SH-SY5Y (cell line): Measurements from ENCODE around the gene SLC6A13.

Experiments used
- GATA2 ChIP-seq: IDR thresholded peaks from 2 replicates; pipeline ENCODE4 v1.6.1; 2011; ENCODE audit warnings: mild to moderate bottlenecking, low read depth, low read length
- GATA3 ChIP-seq: IDR thresholded peaks from 2 replicates; pipeline ENCODE4 v1.6.1; 2011; ENCODE audit warnings: low read depth, mild to moderate bottlenecking, low read length, moderate library complexity

The SLC6A13 gene

GRCh38 chr12:241266-241665, 21.4 kb downstream of the SLC6A13 start:
- TF ChIP-seq GATA2, result no peak
- TF ChIP-seq GATA3, result no peak

DNA sequence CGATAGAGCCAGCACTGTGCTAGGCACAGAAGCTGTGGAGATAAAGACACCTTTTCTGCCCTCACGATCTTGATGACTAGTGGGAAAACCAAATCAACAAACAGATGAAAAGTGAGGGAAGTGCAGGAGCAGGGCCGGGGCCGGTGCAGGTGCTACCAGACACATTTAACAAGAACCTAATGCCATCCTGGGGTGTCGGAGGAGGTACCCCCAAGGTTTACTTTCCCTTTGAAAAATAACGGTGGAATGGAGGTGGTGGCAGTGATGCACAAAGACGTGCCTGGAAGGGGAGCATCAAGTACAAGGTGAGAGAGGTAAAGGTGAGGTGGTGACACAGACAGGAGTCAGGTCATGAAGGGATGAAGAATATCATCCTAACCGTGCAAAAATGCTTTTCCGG, 22.1 kb downstream of the SLC6A13 start:
- TF ChIP-seq GATA2, result no peak
- TF ChIP-seq GATA3, result no peak

DNA sequence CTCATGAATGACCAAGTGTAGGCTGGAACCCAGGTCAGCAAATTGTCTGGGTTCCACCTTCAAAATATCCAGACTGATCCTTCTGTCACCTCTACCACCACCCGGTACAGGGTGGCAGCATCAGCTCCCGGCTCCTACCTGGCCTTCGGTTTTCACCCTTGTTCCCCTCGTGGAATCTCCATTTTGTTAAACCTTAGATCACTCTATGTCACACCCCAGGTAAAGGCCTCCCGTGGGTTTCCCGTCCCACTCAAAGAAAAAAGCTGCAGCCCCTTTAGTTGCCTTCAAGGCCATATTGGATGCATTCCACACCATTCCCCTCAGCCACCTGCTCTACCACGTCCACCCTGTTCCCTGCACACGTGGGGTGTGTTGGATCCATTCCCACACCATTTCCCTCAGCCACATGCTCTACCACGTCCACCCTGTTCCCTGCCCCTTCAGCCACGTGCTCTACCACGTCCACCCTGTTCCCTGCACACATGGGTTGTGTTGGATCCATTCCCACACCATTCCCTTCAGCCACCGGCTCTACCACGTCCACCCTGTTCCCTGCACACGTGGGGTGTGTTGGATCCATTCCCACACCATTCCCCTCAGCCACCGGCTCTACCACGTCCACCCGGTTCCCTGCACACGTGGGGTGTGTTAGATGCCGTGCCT, 23.8 kb downstream of the SLC6A13 start:
- no peak for TF ChIP-seq GATA2
- no peak for TF ChIP-seq GATA3

DNA sequence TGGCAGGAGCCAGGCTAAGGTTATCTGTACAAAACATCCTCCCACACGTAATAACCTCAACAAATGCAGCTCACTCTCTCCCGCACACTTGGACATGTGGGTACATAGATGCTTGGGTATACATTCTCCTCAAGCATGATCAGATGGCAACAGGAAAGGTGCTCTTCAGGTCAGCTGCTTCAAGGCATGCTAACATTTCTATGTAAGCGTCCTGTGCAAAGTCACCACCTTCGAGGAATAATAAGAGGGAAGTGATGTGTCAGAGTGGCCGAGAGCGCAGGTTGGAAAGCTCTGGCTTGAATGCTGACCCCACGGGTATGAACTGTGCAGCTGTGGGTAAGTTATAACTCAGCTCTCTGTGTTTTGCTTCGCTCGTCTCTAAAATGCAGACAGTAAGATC, 24.5 kb downstream of the SLC6A13 start:
- TF ChIP-seq GATA3, result no peak
- no peak for TF ChIP-seq GATA2

DNA sequence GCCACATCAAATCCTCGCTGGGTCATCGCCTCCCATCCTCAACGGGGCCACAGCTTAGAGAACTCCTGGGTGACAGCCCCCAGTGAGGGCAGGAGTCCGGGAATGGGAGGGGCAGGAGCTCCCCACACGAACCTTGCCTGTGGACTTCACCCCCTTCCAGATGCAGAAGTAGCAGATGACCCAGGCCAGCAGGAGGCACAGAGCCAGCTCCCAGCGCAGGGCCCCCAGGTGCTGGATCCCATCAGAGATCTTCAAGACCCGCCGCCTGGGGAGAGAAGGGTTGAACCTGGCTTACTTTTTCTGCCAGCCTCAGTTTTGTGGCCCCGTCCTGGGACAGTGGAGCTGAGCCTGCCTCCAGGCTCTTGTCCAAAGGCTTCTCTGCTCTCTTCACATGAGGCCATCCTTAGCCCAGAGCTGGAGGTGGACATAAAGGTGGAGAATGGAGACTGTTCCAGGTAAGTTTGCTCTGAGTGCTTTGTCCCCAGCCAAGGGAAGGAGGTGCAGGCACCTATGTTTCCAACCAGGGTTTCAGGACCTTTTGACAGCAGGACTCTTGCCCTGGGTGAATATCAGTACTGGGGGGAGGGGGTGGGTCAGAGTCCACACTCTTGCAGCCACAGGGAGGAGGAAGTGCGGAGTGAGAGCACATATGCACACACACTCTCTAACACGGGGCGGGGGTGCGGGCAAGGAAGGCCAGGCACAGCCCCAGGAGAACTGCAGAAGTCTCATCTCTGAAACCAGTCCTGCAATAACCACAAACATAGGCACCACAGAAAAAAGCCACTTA, 25.4 kb downstream of the SLC6A13 start:
- no peak for TF ChIP-seq GATA2
- no peak for TF ChIP-seq GATA3

- no peak for TF ChIP-seq GATA3
- TF ChIP-seq GATA2, result no peak
Observed at GRCh38 chr12:236445-236844, 26.2 kb downstream of the SLC6A13 start.

DNA sequence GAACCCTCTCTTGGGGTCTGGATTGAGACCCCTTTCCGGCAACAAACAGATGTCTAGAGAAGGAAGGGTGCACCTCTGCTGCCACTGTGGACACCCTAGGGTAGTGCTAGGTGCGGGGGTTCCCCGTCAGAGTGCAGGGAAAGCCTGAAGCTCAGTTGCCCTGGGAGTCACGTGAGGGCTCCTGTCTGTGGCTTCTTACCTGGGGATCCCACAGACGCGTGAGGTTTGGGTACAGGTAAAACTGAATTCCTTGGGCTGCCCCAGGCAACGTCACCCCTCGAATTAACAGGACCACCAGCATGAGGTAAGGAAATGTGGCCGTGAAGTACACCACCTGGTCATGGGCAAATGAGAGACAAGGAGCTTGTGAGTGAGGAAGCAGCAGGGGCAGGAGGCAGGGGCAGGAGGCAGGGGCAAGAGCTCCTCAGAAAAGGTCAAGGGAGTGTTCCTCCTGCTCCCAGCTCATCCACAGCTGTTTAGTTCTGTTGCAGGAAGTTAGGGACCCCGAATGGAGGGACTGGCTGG, 27.7 kb downstream of the SLC6A13 start:
- TF ChIP-seq GATA3 (no peak), GATA2 (no peak)

DNA sequence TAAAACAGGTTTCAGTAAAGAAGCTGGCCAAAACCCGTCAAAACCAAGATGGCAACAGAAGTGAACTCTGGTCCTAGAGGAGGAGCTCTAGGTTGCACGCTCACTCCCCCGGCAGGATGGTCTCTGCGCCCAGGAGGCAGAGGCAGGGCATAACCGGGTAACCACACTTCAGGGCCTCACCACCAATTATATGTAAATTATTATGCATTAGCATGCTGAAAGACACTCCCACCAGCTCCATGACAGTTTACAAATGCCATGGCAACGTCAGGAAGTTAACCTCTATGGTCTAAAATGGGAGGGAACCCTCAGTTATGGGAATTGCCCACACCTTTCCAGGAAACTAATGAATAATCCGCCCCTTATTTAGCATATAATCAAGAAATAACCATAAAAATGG, 28.6 kb downstream of the SLC6A13 start:
- TF ChIP-seq GATA3 (no peak), GATA2 (no peak)

- TF ChIP-seq GATA2, result no peak
- TF ChIP-seq GATA3, result no peak
Observed at GRCh38 chr12:233615-233968, 29.0 kb downstream of the SLC6A13 start.

- no peak for TF ChIP-seq GATA2
- no peak for TF ChIP-seq GATA3
Observed at GRCh38 chr12:232731-233614, 29.7 kb downstream of the SLC6A13 start.

GRCh38 chr12:230925-231671, 31.5 kb downstream of the SLC6A13 start:
- TF ChIP-seq GATA2, result no peak
- TF ChIP-seq GATA3, result no peak

DNA sequence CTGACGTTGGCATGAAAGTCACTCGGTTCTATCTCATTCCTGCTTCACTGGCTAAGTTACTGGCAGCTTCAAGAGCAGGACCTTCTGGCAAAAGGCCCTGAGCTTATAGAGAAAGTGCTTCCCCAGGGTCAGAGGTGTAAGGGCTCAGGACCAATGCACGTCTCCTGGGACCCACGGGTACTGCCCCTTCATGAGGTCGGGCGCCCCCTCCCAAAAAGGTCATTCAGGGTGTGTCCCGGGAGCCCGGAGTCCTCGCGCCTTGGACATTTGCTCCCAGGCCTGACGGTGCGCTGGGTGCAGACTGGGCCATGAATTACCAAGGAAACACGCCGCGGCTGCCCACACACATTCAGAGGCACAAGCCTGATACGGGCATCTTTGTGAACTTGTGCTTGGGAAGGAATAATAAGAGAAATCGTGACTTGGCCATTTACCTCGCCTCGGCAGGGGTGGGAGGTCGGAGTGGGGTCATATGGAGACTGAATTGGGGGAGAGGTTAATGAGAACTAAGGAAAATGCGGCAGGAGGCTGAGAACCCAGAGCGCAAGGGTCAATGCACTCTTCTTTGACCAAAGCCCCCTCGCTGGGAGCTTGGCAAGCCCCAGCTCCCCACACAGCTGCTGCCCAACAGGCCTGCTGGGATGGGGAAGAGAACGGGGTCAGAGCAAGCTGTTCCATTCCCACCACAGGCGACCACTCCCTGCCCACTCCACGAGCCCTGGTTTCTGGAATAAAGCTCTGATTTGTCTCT, 33.0 kb downstream of the SLC6A13 start:
- no peak for TF ChIP-seq GATA2
- TF ChIP-seq GATA3, result no peak

DNA sequence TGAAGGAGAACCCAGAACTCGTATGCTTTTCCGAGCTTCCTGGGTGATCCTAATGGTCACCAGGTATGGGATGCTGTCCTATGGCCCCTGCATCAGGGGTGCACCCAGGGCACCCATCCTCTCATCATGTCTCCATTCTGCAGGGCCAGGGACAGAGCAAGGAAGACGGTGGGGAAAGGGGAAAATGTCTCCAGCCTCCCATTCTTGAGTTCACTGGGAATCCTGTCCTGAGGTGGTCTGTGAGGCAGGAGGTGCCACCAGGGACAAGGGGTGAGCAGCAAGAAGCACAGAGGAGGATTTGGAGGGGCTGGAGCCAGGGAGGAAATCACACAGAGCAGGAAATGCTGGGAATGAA, 33.8 kb downstream of the SLC6A13 start:
- no peak for TF ChIP-seq GATA2
- TF ChIP-seq GATA3, result no peak
